ENCODE results near the gene HSH2D. TPM values are rescaled to one million over a fixed set of nuclear protein-coding genes. Genes with fewer than 3 reads are reported as not detected.

Gene HSH2D
- total and polyA plus RNA-seq, 10 of the 15 experiments (the other 5 are each of a cell fraction or from before 2014, with no cell fraction given): 22.0 to 145 (median 89.3) TPM

- TF ChIP-seq HSF1 (IDR thresholded peaks at IDR 0.05; ENCODE audit: low read depth, low read length): no peak
- no peak for TF ChIP-seq CTCF (IDR thresholded peaks at IDR 0.05 in 2 of 3, conservative IDR thresholded peaks at IDR 0.05 in 1 of 3; ENCODE audit: control insufficient read depth in 2 of 3, extremely low read depth in 1 of 3, insufficient read depth in 1 of 3, low read depth in 3 of 3, low read length in 3 of 3)
- TF ChIP-seq NFYA (IDR thresholded peaks at IDR 0.05; ENCODE audit: borderline replicate concordance, low read depth, low read length): no peak
- no peak for TF ChIP-seq CBFB (IDR thresholded peaks at IDR 0.05; ENCODE audit: low read depth)
- no peak for TF ChIP-seq CBX5 (IDR thresholded peaks at IDR 0.05; ENCODE audit: low read depth)
- TF ChIP-seq MEF2B (IDR thresholded peaks at IDR 0.05; ENCODE audit: partially characterized antibody, poor library complexity, severe bottlenecking): no peak
- no peak for TF ChIP-seq TCF7 (IDR thresholded peaks at IDR 0.05; ENCODE audit: borderline replicate concordance)
- TF ChIP-seq STAT3 (IDR thresholded peaks at IDR 0.05; ENCODE audit: low read depth, low read length): no peak
- TF ChIP-seq PAX8 (IDR thresholded peaks at IDR 0.05): no peak
- TF ChIP-seq TCF12 (IDR thresholded peaks at IDR 0.05; ENCODE audit: low read depth, low read length): no peak
- no peak for TF ChIP-seq USF2 (IDR thresholded peaks at IDR 0.05; ENCODE audit: borderline replicate concordance, low read depth, low read length)
- no peak for TF ChIP-seq PKNOX1 (IDR thresholded peaks at IDR 0.05)
Measured at GRCh38 chr19:16098416-16098768, 45.1 kb upstream of the HSH2D start (continued).
